HCT116 (cell line): Measurements from ENCODE around the gene GREB1L. TPM values are rescaled to one million over a fixed set of nuclear protein-coding genes. Genes with fewer than 3 reads are reported as not detected.

Experiments used
- ATAC-seq: fragments of 200-7000 bp; cut with Tn5 transposase; 2 replicates; pipeline ENCODE4 v1.9.1; 2020; ENCODE audit warnings: mild to moderate bottlenecking, moderate library complexity
- BruUV-seq: library from RNA; stranded (reverse); fragments of 400-500 nt; replicated peaks from 2 replicates; lab custom pipeline; 2021; lab: Mats Ljungman, UMichigan
- CTCF ChIA-PET: fragments of 300-600 bp; sonication (Branson Sonifier 250); formaldehyde crosslinking; loops from one replicate; lab custom pipeline; 2021; ENCODE audit warnings: antibody characterized with exemption; lab: Charles Lee
- POLR2A ChIA-PET: fragments of 300-600, 350-600 bp; sonication (Branson Sonifier 250); formaldehyde crosslinking; loops from one replicate; lab custom pipeline; 2021; ENCODE audit warnings: antibody characterized with exemption; lab: Charles Lee
- RAD21 ChIA-PET, 2 experiments: fragments of 300-600 bp; sonication (Branson Sonifier 250); formaldehyde crosslinking; loops; one replicate each; lab custom pipeline; 2023; ENCODE audit warnings: low total read pairs in 2 of 2; ENCODE audit not compliant: uncharacterized antibody in 2 of 2, unreplicated experiment in 2 of 2, low non-redundant PET in 1 of 2; lab: Charles Lee
- DNase-seq: peaks from one replicate; pipeline ENCODE4 v3.0.0-alpha.2; 2010; ENCODE audit warnings: low read depth, low spot score
- H2AFZ ChIP-seq: fragments of 200-600 bp; shearing (Covaris generic), sonication (generic); 2 replicates; pipeline ENCODE4 v1.6.1; 2017; ENCODE audit warnings: low read depth, mixed run types, mixed read lengths, antibody characterized with exemption, low read length; ENCODE audit not compliant: poor library complexity, severe bottlenecking
- H3K27ac ChIP-seq: 2 replicates; pipeline ENCODE4 v1.5.1; 2012; ENCODE audit warnings: low read depth, low read length
- H3K27me3 ChIP-seq: fragments of 200-600 bp; sonication (generic); 2 replicates; pipeline ENCODE4 v1.6.1; 2016; ENCODE audit warnings: mixed run types, low read length, mixed read lengths; ENCODE audit not compliant: insufficient read depth
- H3K36me3 ChIP-seq, 2 experiments: fragments of 200-500 bp in 1 of 2; fragments of 200-600 bp in 1 of 2; sonication (Bioruptor generic) in 1 of 2; sonication (generic) in 1 of 2; 2 replicates each; pipeline versions ENCODE4 v1.5.1 to v1.6.1; 2014 to 2016; ENCODE audit warnings: low read length in 2 of 2, inconsistent platforms in 1 of 2, mixed read lengths in 1 of 2, mixed run types in 1 of 2; ENCODE audit not compliant: insufficient read depth in 2 of 2, control insufficient read depth in 1 of 2
- H3K4me1 ChIP-seq, 2 experiments: fragments of 200-600 bp in 1 of 2; sonication (generic) in 1 of 2; 2 replicates each; pipeline versions ENCODE4 v1.5.1 to v1.6.1; 2012 to 2017; ENCODE audit warnings: low read length in 2 of 2, inconsistent platforms in 1 of 2, mild to moderate bottlenecking in 1 of 2, mixed read lengths in 1 of 2, mixed run types in 1 of 2, moderate library complexity in 1 of 2; ENCODE audit not compliant: insufficient read depth in 2 of 2, control insufficient read depth in 1 of 2
- H3K4me2 ChIP-seq: fragments of 200-600 bp; sonication (generic); 2 replicates; pipeline ENCODE4 v1.6.1; 2017; ENCODE audit warnings: mixed run types, low read length, mixed read lengths
- H3K4me3 ChIP-seq, 2 experiments: fragments of 200-600 bp in 1 of 2; sonication (generic) in 1 of 2; replicated peaks in 1 of 2; 2 replicates each; pipeline ENCODE4 v1.5.1; 2011 to 2016; ENCODE audit warnings: low read length in 2 of 2, control low read depth in 1 of 2, low read depth in 1 of 2, mild to moderate bottlenecking in 1 of 2, mixed read lengths in 1 of 2, mixed run types in 1 of 2
- H3K79me2 ChIP-seq: fragments of 200-600 bp; sonication (generic); 2 replicates; pipeline ENCODE4 v1.6.1; 2017; ENCODE audit warnings: mild to moderate bottlenecking, mixed run types, low read length, moderate library complexity, mixed read lengths; ENCODE audit not compliant: insufficient read depth
- H3K9ac ChIP-seq: fragments of 200-600 bp; sonication (generic); 2 replicates; pipeline ENCODE4 v1.6.1; 2016; ENCODE audit warnings: low read length, mixed read lengths
- H3K9me2 ChIP-seq: fragments of 200-600 bp; sonication (generic), shearing (Covaris generic); 2 replicates; pipeline ENCODE4 v1.6.1; 2017; ENCODE audit warnings: mixed run types, mild to moderate bottlenecking, moderate library complexity; ENCODE audit not compliant: insufficient read depth
- H3K9me3 ChIP-seq, 2 experiments: fragments of 200-500 bp in 1 of 2; fragments of 200-600 bp in 1 of 2; sonication (Bioruptor generic) in 1 of 2; sonication (generic) in 1 of 2; 2 replicates each; pipeline ENCODE4 v1.6.1; 2014 to 2017; ENCODE audit warnings: low read length in 2 of 2, mixed read lengths in 2 of 2, inconsistent platforms in 1 of 2, low read depth in 1 of 2, mild to moderate bottlenecking in 1 of 2, mixed run types in 1 of 2, moderate library complexity in 1 of 2; ENCODE audit not compliant: control insufficient read depth in 1 of 2, insufficient read depth in 1 of 2
- H4K20me1 ChIP-seq: fragments of 200-600 bp; sonication (generic), shearing (Covaris generic); 2 replicates; pipeline ENCODE4 v1.6.1; 2017; ENCODE audit warnings: mixed run types, mild to moderate bottlenecking, moderate library complexity; ENCODE audit not compliant: insufficient read depth
- EZH2phosphoT487 ChIP-seq: fragments of 200-600 bp; IDR thresholded peaks from 2 replicates; pipeline ENCODE4 v1.6.1; 2018; ENCODE audit warnings: antibody characterized with exemption, borderline replicate concordance
- POLR2A ChIP-seq: IDR thresholded peaks from 2 replicates; pipeline ENCODE4 v1.7.0; 2011; ENCODE audit warnings: borderline replicate concordance; ENCODE audit not compliant: insufficient read depth, insufficient read length; ENCODE audit errors: extremely low read depth
- POLR2AphosphoS5 ChIP-seq: IDR thresholded peaks from 2 replicates; pipeline ENCODE4 v1.6.1; 2011; ENCODE audit warnings: mild to moderate bottlenecking, low read depth, low read length, moderate library complexity
- RAD21 ChIP-seq: IDR thresholded peaks from 2 replicates; pipeline ENCODE4 v1.6.1; 2012; ENCODE audit warnings: low read depth, mild to moderate bottlenecking
- intact Hi-C: fragments of 100-400 bp; cut with micrococcal nuclease; formaldehyde crosslinking; loops from 2 replicates; pipeline ENCODE4 v1.10.0; 2022
- total RNA-seq: library from RNA; stranded (reverse); gene quantifications from one replicate; pipeline ENCODE4 v1.2.1, GENCODE V29; 2021; ENCODE audit not compliant: unreplicated experiment

Gene GREB1L
- total RNA-seq, 1 experiment from 2014 or later, result 12.2 TPM

DNA sequence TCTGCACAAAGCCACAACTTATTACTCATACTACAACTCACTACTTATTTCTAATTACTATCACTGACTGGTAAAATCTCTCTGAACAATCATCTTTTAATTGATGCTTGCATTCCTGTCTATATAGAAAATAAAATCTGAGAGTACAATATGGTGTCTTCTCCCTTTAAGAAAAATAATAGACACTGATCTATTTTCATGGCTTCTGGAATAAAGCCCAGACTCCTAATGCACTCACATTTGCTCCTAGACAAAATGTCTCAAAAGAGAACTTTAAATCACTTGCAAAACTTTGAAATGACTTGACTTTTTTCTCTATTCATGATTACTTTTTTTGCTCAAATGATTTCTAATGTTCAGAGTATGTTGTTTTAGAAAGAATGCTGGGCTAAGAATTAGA, 329.7 kb downstream of the GREB1L start:
- BruUV-seq, result no TSS peak
- peaks cover 15 to 54% of the 10 kb centered on the region in 2 experiments; a peak in 3 of 4 replicates for H3K36me3 ChIP-seq

More for the DNA sequence above, 329.7 kb downstream of the GREB1L start:
- H2AFZ ChIP-seq, result no peak overlapping the region
- no peaks in the 10 kb centered on the region for H3K79me2 ChIP-seq
- no peak overlapping the region for H3K27ac ChIP-seq
- no peak overlapping the region for H3K9ac ChIP-seq
- ChIA-PET CTCF (no interaction called here), POLR2A (no interaction called here), RAD21 (no interaction called here)
- DNase-seq (no peak), ATAC-seq (no peak)
- no peaks in the 10 kb centered on the region for H3K9me3 ChIP-seq
- no peak for TF ChIP-seq EZH2phosphoT487
- TF ChIP-seq POLR2A, result no peak
- no peak for TF ChIP-seq POLR2AphosphoS5
- TF ChIP-seq RAD21, result no peak
- H3K27me3 ChIP-seq, result no peaks in the 10 kb centered on the region
- H3K4me2 ChIP-seq, result no peak overlapping the region
- H3K4me3 ChIP-seq, result no peak overlapping the region
- intact Hi-C loops, result no loop called here
- H4K20me1 ChIP-seq, result no peaks in the 10 kb centered on the region
- no peaks in the 10 kb centered on the region for H3K4me1 ChIP-seq
- no peaks in the 10 kb centered on the region for H3K9me2 ChIP-seq

Other genes starting within 250 kb of the GREB1L start
- 38.1 TPM for gene ROCK1, start 130.4 kb upstream of the GREB1L start, total RNA-seq